Anterior cingulate cortex (tissue), 58 donors: ENCODE measurements around the gene GOLGA6L7.
"Not testable (repeated sequence)": the region's sequence is repeated elsewhere in the genome, so short reads cannot be mapped to it uniquely, and the experiment has no call there.

Experiments
- DNase-seq, 58 donors: peaks; one replicate each; lab custom pipeline; 2025; lab: John Stamatoyannopoulos, UW

GOLGA6L7 gene

DNA sequence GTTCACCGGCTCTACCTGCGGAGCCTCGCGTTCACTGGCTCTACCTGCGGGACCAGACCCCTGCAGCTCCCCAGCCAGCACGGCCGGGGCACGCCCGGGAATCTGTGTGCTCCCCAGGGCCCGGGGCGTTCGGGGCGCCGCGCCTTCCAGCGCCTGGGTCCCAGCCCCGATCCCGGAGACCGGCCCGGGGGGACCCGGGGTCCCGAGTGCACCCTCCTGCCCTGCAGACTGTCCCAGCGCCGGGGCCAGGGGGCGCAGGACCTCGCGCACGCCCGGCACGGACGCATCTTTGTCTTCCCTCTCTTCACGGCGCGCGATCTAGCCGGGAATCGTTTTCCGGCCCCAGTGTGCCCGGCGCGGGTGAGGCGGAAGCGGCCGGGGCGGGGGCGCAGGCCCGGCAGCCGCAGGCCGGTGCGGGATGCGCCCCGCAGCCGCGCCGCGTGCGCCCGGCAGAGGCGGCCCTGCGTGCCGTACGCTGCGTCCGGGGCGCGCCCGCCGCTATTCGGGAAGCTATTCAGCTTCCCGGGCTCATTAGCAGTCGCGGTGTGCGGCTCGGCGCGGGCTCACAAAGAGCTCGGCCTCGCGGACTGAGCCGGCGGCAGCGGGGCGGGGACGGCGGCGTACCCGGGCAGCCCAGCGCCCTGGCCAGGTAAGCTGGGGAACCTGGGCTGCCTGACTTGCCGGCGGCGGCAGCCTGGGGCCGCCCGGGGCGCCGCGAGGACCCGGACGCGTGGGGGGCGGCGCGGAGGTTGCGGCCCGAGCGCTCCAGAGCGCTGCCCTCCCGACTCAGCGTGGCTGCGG is 37.4 kb upstream of the GOLGA6L7 start, which contains the start of gene APBA2:
APBA2 (plus strand) TSS at position 345 of the 801 bp plus-strand sequence. CDS start 167,911 bp downstream, outside the sequence.
- DNase-seq, result peak in 16 of 58 donors; percentile 18 to 63 (median 40)

DNA sequence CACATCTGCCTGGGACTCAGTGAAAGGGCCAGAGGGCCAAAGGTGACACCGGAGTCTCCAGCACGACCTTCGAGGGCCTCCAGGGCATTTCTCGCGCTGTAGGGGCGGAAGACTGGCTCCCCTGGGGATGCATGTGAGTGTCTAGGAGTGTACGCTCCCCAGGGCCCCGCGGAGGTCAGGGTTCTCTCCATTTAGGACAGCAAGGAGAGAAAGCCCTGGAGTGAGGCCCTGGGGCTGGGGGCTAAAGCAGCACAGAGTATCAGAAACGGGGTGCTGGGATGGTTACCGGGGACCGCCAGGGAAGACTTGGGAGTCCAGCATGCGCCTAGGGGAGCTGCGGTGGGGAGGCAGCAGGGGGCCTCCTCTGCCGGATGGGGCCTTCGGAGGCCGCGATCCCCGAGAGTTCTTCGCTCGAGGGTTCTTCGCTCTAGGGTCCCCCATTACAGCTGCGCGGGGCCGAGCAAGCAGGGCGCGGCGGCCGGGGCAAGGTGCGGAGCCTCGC is 36.7 kb upstream of the GOLGA6L7 start:
- DNase-seq, result peak in 1 of 58 donors; percentile 58

DNA sequence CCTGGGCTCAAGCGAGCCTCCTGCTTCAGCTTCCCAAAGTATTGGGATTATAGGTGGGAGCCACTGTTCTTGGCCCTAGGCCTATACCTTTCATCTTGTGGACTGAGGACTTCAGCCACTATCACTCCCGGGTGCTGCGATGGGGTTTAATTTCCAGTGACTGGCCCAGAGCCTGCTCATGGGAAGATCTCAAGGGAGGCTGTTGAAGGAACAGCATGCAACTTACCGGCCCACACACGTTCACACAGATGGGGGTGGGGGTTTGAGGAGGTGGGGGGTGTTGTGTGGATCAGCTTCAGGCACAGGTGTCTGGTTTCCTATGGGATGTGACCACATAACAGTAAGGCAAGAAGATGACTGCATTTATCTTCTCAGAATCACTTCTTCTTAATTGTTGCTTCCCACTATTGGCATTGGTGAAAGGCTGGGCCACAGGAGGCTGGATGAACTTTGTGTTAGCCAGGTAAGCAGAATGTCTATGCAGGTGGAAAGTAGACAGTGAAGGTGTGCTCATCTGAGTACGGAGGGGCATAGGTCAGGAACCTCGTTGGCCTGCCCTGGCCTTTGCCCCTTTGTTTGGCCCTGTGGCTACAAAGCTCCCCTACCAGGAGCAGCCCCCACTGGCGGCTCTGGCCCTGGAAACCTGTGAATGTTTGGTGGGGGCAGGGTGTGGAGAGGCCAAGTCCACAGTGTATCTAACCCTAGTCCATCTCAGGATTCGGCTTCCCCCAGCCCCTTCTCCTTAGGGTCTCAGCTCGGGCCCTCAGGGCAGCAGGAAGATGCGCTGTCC is 35.9 kb upstream of the GOLGA6L7 start:
- no peak for DNase-seq

DNA sequence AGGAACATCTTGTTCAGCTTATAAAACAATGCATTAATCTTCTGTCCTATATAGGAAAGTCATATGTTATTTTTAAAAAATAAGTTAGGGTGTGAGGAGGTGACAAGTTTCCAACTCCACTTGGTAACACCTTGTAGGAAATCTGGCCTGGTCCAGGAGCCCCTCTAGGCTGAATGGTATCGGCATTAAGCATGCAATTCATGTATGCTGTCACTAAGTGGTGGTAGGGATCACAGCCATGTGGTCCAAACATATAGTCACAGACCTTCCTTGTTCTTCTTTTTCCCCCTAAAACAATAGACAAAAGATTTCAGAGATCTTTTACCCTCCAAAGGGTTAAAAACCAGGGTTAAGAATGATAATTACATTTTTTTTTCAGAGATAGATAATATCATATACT is 33.2 kb upstream of the GOLGA6L7 start:
- DNase-seq, result no peak

DNA sequence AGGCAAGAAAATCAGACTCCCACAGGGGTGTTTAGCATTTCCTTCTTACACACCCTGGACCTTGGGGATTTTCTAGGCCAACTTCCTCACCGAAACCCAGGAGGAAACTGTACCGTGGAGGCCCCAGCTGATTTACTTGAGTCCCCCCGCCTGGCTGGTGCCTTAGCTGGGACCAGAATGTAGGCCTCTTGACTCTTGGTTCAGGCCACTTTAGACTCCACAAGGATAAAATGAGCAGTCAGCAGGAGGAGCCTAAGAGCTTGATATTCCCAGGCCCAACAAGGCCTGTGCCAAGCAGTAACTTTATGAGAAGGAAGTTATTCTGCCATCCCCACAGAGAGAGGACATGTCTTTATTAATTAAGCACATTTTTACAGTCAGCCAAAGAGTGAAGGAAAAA is 32.7 kb upstream of the GOLGA6L7 start:
- DNase-seq, result no peak

DNA sequence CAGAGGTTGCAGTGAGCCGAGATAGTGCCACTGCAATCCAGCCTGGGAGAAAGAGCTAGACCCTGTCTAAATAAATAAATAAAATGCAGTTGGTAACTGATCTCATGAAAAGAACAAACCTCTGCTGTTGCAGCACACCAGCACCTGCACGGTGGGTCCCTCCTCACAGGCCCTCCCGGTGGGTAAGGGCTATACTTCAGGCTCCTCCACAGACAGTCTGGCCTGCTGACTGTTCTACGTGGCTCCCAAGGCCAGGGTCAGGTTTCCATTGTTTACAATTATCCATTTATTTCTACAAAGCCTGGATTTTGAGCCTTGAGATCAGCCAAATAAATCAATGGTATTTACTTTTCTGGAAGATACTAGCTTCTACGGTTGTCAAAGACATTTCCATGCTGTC is 32.2 kb upstream of the GOLGA6L7 start:
- no peak for DNase-seq

DNA sequence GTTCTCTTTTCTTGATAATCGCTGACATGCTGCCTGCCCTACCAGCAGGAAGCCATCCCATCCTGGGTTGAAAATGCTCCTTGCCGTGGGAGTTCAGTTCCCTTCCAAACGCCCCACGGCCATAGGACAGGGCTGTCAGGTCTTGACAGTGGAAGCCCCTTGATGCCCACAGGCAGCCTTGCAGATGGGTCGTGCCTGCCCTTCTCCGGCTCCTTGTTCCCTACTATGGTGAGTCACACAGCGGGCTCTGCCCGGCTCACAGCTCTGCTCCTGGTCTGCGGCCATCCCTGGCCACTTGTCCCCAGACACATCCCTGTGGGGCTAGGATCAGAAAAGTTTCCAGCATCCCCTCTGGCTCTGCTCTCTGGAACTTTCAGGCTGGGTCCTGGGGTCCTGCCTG is 31.1 kb upstream of the GOLGA6L7 start:
- no peak for DNase-seq

DNA sequence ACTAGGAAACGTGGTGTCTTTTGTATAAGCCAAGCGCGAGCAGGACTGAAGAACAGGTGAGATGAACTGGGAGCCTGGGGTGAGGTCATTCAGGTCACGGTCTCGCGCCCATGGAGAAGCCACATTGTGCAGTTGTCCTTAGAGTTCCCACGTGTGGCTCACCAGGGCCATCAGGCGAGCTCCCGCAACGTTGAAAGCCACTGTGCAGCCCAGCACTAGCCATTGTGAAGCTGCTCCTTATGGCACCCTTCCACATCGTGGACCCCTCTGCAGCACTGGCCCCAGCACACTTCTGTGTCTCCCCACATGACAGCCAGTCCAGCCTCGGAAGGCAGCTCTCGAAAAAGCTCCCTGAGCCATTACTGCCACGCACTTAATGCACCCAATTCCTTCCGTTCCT is 29.8 kb upstream of the GOLGA6L7 start:
- DNase-seq, result no peak

DNA sequence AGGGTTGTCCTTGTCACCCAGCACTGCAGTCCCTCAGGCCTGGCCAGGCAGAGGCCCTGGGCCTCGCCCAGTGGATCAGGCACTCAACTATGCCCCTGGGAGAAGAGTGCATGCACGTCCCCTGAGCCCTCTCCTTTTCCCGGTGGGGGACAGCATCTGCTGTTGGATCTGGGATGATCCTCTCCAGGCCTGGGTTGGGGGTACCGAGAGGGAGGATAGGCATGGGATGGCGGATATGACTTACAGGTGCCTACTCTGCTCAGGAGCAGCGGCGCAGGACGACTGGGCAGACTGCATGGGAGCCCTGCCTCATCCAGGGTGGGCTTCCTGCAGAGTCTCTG is 28.4 kb upstream of the GOLGA6L7 start:
- no peak for DNase-seq

DNA sequence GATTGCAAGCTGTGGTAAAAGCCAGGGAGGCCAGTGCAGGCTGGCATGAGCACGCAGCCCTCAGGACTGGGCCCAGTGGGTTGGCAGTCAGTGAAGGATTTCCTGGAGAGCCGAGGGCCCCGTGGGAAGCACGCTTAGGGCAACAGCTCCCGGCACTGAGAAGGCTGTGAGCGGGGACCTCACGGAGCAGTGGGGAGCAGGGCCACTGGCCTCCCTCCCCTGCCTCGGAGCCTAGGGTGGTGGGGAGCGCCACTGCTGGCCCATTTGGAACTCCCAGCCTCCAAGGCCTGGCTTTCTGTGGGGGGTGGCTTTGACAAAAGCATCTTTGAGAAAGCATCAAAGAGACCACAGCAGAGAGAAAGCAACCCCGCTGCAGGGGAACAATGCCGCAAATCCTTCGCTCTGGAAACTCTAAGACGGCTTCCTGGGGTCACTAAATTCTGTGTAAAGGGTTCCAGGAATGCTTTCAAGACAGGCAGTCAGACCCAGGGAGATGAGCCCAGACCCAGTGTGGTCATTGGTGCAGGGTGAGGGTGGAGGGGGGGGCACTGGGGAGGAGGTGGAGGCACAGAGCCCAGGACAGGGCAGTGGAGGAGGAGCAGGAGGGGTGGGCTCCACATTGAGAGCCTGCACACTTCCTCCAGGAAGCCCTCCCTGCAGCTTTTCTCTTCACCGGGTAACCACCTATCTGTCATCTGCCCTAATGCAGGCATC is 27.8 kb upstream of the GOLGA6L7 start:
- peak in 28 of 58 donors; percentile 22 to 80 (median 50) for DNase-seq

DNA sequence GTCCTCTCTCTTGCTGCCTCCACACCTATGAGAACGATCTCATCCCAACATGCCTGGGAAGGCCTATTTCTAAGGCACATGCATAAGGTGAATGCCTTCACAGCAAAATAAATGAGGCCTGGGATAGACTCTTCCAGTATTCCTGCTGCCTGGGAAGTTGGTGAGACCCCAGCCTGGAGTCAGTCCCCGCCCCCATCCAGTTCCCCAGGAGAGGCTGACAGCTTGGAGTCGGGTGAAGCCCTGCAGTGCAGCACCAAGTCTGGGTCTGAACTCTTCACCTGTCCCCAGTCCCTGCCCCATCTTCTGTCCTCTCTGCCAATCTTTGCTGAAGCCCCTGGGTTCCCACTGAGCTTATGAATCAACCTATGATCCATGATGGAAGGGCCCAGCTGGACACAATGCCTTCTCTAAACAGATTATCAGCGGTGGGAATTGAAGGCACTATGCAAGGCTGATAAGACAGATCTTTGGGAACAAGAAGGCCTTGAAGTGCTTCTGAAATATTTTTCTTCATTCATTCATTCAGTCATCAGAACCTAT is 27.1 kb upstream of the GOLGA6L7 start:
- no peak for DNase-seq

DNA sequence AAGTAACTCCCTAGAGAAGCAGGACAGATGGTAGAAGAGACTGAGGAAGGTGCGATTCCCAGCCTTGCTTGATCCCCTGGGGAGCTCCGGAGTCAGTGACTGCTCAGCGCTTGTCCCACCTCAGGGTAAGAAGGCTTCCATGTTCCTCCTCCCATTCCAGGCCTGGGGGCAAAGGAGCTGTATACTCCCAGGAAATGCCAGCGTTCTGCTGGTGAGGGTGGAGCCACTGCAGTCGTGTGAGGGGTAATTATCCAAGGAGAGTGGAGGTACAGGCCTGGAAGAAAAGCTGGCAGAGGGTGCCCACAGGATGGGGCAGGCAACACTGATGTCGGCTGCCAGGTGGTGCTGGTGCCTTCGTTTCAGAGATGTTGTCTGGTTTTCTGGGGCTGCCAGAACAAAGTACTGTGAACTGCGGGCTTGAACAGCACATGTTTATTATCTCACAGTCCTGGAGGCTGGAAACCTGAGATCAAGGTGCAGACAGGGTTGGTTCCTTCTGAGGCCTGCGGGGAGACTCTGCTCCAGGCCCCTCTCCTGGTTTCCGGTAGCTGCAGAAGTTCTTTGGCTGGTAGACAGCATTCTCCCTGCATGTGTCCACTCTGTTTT is 25.2 kb upstream of the GOLGA6L7 start:
- no peak for DNase-seq

DNA sequence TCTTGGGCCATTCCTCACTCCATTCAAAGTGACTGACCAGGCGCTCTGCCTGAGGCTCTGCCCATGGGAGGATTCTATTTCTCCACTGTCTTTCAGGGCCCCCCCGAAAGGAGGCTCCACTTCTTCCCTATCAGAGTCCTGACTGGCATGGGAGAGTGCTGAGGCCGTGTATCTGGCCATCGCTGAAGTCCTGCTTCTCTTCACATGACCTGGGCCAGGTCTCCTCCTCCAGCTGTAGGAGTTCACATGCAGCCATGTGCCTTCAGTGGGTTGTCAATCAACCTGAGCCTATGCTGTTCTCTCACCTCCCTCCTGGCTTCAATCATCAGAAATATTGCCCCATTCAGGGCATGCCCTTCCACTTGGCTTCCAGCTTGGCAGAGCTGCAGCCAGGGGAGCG is 24.6 kb upstream of the GOLGA6L7 start:
- DNase-seq, result no peak

DNA sequence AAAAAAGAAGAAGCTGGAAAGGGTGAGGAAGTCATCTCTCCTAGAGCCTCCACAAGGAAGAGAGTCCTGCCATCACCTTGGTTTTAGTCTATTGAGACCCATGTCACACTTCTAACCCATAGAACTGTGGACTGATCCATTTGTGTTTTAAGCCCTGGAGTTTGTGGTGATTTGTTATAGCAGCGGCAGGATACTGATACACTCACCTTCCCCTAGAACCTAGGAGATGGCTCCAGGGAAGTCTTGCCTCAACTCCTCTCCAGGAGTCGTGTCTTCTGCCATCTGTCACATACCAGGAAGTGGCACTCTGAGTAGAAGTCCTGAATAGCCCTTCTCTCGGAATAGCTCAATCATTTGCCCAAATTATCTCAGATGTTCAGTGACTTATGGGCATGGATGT is 22.7 kb upstream of the GOLGA6L7 start:
- DNase-seq, result no peak

DNA sequence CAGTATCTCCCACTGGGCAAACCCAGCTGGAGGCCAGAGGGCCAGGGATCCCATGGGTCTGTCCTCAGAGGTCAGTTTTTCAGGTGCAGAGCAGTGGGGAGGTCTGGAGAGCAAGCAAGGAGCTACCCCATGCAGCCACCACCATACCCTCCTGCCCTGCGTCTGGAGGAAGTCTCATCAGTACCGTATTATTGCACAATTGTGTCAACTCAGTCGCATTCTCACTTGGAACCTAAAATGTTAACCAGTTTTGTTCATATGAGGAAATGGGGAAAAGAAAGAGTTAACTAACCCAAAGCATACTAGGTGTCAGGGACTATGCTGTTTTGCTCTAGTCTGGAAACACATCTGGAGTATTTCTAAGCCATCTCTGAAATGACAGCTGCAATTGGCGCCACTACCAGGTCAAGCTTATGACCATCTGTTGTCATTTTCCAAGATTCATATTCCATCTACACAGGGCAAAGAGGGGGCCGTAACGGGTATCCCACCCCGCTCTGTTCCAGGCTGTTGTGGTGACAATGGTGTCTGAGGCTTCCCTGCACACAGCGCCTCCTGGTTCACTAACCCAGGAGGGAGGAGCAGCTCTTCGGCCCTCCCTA is 20.4 kb upstream of the GOLGA6L7 start:
- DNase-seq, result no peak

DNA sequence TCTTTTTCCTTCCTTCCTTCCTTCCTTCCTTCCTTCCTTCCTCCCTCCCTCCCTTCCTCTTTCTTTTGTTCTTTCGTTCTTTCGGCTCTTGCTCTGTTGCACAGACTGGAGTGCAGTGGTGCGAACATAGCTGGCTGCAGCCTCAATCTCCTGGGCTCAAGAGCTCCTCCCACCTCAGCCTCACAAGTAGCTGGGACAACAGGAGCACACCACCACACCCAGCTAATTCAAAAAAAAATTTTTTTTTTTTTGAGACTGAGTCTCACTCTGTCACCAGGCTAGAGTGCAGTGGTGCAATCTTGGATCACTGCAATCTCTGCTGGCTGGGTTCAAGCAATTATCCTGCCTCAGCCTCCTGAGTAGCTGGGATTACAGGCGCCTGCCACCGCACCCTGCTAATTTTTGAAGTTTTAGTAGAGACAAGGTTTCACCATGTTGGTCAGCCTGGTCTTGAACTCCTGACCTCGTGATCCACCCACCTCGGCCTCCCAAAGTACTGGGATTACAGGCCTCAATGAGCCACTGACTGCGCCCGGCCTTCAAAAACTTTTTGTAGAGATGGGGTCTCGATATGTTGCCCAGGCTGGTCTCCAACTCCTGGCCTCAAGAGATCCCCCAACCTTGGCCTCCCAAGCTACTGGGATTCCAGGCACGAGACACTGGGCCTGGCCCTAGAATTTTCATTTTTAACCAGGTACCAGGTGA is 13.3 kb upstream of the GOLGA6L7 start:
- not testable (repeated sequence) for DNase-seq

DNA sequence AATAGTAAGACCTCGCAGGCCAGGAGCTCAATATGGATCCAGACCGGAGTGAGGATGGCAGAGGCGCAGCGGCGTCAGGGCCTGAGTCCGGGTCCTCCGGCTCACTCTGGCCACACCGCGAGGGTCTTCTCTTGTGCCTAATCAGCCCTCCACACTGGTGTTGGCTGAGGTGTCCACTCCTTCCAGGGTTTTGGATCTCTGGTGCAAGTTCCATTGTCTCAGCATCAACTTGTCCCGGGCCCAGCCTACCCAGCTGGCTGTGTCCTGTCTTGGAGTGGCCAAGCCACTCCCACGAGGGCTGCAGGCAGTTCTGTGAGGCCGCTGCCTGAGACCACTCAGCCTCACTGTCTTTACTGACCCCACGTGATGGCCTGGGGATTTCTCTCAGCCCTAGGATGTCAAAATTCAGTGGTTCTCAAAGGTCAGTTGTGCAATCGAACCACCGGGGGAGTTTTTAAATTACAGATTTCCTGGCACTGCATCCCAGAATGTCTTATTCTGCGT is 12.6 kb upstream of the GOLGA6L7 start:
- peak in 5 of 58 donors; percentile 10 to 23 (median 17) for DNase-seq

DNA sequence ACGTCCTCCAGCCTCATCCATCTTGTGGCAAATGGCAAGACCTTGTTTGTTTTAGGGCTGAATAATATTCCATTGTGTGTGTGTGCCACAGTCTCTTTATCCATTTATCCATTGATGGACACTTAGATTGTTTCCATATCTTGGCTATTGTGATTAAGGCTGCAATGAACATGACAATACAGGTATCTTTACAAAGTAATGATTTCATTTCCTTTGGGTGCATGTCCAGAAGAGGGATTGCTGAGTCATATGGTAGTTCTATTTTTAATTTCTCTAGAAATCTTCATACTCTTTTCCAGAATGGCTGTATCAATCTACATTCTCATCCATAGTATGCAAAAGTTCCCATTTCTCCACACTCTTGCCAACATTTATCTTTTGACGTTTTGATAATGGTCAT is 6.1 kb upstream of the GOLGA6L7 start:
- DNase-seq, result not testable (repeated sequence)

DNA sequence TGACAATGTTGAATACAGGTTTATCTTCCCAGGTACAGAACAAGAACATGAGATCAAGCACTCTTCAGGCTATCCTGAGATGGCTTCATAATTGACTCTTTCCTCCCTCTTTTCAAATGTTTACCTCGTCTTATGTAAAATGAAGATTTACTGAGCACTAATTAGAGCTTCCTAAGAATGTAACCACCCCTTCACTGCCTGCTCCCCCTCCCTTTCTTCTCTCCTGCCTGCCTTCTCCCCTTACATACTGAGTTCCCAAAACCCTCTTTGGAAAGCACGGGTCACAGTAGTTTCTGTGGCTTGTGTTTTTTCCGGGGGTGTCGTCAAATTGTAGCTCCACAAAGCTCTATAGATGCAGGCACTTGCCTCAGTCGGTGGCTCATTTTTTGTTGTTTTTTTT is 5.2 kb upstream of the GOLGA6L7 start:
- not testable (repeated sequence) for DNase-seq
